NCI-H1436 (cell line): ENCODE measurements around the gene TIMM13.

Experiments
- DNase-seq: peaks from one replicate; lab custom pipeline; 2025; lab: John Stamatoyannopoulos, UW

TIMM13 gene

DNA sequence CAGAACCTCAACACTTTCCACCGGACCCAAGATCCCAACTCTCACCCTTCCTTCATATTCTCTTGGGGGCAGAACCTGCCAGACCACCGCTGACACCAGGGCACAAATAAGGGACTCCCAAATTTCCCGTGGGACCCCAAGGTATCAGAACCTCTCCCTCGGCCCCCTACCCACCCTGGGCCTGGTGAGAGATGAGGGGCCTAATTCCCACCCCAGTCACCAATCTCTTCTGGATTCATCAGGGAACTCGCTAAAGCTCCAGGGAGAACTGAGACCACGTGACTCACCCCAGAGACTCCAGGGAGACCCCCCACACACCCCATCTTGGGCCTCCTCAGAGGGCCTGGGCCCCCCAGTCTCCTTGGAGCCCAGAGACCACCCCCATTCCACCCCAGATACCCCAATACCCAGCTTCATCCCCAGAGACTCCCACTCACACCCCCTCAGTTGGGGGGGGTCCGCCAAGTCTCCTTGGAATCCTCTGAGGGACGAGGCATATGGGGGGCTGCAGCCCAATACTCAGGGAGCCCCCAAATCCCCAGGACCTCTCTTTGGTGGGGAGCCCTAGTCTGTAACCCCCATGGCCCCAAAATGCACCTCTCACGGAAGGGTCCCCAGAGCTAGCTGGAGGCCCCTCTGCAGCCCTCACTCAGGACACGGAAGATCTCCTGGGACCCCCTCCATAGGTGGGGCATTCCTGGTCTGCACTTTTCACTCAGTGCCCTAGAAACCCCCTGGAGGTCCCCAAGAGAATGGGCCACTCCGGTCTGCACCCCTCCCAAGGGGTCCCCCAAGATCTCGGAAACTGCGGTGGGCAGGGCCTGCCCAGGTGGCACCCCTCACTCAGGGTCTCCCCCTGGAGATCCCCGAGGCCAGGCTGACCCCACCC lies 27.8 kb upstream of the TIMM13 start:
- DNase-seq, result no peak

DNA sequence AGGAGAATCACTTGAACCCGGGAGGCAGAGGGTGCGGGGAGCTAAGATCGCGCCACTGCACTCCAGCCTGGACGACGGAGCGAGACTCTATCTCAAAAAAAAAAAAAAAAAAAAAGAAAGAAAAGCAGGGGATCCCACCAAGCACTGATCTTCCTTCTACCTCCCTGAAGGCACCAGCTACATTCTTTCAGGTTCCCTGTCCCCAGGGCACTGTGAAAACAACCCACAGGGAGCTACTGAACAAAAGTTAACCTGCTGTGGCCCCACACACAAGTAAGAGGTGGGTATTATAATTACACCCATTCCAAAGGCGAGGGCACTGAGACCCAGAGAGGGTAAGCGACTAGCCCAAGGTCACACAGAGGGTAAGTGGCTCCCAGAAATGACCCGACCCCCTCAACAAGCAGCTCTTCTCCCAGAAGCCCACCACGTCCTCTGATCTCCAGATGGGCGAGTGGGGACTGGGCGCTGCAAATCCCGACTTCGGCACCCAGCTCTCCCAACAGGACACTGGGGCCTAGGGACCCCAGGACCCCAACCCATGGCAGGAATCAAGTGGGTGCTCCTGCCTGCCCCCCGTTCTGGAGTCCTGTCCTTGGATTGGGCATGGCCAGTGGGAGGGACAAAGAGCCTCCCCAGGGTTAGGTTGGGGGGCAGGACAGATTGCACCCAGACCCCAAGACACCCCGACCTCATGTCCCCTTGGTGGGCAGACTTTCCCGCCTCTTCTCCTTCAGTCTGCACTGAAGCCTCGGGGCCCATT lies 27.0 kb upstream of the TIMM13 start:
- no peak for DNase-seq

DNA sequence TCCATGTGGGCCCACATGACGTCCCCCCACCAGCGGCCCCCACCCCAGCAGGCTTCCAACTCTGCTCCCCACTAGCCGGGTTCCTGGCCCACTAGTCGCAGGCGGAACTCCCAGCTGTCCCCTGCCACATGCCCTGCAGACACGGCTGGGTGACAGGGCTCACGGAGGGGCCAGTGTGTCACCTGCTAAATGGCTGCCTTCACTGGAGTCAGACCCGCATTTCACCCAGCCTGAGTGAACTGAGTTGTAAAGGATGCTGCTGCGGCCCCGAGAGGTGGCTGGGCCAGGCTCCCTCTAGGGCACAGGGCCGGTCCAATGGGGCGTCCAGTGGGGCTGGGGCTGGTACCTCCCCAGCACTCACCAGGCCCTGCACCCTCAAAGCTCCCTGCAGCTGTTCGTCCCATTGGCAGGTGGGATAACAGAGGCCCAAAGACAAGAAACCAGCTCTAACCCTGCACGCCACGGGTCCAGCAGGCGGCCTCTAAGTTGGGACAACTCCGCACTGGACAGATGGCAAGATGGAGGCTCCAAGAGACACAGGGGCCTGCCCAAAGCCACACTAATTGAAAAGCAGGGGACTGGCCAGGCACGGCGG lies 26.1 kb upstream of the TIMM13 start:
- DNase-seq, result no peak

DNA sequence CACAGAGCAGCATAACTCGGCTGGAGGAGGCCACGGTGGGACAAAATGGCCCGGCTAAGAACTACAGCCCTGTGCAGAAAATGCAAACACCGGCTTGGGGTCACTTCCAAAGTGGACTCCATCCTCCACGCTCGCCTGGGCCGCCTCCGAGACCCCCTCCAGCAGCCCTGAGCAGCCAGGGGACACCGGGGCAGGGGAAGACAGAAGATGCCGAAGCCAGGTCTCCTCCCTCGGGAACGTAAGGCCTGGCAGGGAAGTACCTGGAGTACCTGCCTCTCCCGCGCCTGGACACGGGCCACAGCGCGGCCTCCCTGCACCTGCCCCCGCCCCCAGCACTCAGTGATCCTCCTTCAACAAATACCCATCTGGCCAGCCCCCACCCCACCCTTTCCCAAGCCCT lies 24.4 kb upstream of the TIMM13 start:
- no peak for DNase-seq

DNA sequence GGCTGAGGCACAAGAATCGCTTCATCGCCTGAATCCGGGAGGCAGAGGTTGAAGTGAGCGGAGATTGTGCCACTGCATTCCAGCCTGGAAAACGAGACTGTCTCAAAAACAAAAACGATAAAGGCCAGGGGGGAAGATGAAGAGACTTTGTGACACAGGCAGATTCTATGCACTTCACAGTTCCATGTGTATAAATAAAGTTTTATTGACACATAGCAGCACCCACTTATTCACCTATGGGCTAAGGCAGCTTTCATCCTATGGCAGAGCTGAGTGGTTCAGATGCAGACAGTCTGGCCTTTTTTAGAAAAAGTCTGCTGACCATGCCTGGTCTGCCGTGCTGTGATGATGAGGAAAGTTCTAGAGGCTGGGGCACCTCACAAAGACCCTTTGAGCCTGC lies 23.8 kb upstream of the TIMM13 start:
- no peak for DNase-seq

DNA sequence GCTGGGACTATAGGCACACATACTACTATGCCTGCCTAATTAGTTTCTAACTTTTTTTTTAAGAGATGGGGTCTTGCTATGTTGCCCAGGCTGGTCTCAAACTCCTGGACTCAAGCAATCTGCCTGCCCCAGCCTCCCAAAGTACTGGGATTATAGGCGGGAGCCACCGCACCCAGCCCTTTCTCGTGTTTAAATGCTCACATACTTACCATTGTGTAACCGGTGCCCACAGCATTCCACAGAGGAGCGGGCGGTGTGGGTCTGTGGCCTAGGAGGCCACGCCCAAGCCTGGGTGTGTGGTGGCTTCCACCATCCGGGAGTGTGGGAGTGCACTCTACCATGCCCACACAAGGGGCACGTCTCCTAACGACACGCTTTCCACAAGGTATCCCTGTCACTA lies 21.6 kb upstream of the TIMM13 start:
- no peak for DNase-seq

DNA sequence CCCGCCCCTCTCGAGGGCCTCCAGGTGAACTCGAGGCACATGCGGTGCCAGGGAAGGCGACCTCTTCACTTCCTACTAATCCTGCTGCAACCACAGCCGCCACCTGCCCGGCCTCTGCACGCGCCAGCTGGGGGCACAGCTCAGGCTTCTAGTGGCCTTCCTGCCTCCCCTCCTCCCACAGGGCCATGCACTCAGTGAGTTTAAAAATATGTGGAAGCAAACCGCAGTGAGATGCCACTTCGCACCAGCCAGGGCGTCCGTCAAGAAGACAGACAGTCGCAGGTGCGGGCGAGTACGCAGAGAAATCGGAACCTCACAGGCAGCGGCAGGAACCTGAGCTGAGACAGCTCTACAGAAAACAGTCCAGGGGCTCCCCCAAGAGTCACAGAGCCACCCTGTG lies 19.0 kb upstream of the TIMM13 start:
- no peak for DNase-seq

DNA sequence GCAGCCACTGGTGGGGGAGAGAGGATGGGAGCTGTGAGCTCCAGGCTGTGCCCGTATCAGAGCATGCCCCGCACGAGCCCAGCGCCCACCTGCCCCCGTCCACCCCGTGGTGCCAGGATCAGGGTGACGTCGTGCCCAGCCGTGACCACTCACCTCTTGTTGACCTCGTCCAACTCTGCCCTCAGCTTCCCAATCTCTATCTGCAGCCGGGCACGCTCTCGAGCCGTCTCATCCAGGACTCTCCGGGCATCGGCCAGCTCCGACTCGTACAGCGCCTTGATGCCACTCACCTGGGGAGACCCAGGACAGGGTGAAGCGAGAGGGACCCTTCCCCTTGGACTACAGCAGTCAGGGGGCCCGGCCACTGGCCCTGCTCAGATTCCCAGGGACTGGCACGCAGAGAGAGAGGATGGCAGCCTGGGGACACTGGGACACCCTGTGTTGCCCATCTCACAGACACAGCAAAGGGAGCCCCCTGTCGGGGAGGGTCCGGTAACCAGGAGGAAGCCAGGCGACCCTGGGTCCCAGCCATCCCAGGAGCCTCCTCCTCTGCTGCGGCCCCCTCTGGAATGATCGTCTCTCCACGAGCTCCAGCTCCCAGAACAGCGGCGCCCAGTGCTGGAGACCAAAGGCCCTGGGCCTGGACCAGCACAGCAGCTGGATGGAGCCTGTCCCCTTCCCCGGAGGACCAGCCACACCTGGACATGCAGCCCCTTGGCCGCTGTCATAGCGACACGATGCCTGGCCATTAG lies 17.0 kb upstream of the TIMM13 start:
- DNase-seq, result no peak

DNA sequence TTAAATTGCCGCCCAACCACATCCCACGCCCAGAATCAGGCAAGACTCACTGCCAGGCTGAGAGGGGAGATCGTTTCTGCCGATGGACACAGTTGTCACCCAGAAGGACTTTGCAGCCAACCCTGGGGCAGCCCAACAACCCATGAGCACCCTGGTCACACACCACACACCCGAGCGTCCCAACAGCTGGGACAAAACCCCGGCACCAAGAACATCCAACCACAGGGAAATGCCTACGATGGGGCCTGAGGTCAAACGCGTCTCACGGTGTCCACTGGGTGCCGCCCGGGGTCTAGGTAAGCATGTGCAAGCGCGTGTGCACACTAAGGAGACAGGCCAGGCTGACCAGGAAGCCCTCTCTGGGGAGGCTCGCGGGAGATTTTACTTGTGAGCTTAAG lies 16.4 kb upstream of the TIMM13 start:
- no peak for DNase-seq

DNA sequence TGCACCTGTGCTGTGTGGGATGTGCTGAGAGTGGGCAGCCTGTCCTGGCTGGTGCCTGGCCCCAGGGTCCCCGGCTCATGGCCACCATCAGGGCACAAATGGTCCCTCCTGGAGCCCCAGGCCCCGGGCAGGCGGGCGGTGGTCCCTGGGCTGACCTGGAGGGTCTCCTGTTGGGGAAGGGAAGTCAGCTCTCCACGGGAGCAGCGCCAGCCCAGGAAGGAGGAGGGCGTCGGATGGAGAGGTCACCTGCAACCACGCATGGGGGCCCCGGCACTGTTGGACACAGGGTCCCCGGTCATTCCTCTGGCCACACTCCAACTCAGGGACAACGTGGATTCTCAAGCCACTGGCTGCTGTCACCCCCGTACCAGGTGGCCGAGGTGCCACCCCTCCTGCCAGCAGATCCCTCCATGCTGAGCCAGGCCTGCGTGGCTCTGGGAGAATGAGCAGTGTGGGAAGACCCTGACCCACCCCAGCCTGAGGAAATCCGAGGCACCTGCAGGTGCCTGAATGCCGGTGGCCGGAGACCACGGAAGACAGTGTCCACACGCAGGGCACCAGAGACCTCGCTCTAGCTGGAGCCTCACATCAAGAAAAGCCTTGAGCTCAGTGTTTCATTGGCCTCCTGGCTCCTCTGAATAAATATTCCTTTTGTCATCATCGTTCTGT lies 15.9 kb upstream of the TIMM13 start:
- DNase-seq, result no peak

DNA sequence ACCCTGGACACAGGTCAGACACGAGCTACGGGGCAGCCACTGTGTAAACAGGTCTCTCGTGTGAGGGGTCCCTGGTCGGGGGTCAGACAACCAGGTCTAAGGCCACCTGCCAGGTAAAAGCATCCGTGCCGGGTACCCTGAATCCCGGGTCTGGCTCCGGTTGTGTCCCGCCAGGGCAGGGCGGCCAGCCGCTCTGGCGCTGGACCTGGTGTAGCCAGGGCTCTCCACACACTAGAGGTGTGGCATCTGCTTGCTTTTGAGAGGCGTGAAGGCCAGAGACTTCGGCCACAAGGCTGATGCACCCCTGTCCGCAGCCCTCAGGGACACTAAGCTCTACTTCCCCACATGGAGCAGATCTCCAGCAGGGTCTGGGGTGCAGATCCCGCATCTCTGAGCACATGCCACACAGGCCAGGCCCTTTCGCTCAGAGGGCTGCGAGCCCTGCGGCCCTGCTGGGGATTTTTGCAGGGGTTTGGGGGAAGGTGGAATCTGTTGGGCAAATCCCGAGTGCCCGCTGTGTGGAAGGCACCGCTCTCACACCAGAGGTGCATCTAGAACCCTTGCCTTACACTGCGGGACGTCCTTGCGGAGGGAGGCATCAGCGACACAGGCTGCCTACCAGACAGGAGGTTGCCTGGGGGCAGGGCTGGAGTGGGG lies 13.8 kb upstream of the TIMM13 start:
- DNase-seq, result no peak

DNA sequence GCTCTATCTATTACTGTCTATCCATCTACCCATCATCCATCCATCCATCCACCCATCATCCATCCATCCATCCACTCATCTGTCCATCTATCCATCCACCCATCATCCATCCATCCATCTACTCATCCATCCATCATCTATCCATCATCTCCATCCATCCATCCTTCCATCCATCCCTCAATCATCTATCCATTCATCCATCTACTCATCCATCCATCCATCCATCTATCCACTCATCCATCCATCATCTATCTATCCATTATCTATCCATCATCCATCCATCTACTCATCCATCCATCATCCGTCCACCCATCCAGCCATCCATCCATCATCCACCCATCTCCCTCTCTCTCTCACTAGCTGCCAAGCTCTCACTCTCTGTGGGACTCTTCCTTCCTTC lies 13.1 kb upstream of the TIMM13 start:
- DNase-seq, result no peak

DNA sequence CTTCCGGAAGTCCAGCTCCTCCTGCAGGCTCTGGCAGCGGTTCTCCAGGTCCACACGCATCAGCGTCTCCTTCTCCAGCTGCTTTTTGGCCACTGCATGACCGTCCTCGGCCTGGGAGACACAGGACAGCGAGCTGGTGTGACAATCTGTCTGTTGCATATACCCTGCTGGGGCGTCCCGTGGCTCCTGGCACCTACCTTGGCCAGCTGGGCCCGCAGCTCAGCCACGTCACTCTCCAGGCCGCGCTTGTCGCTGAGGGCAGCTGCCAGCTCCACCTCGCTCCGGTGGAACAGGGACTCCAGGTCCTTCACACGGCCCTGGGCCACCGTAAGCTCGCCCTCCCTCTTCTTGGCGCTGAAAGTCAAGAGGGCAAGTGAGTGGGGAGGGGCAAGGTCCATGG lies 10.8 kb upstream of the TIMM13 start:
- no peak for DNase-seq

DNA sequence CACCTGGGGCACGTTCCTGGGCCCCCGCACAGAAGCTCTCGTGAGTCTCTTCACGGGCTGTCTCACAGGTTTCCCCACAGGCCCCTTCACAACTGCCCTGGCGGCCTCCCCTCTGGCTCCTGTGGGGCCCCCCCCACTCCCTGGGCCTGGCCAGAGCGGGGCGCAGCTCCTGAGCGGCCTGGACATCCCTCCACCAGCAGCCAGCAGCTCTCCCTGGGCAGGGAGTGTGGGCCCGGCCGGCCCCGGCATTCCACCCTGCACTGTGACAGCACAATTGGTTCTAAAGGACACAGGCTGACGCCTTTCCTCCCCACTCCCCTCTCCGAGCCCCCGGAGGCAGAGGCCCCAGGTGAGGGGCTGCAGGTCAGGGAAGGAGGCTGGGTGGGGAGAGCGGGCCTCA lies 9.5 kb upstream of the TIMM13 start:
- DNase-seq, result no peak

DNA sequence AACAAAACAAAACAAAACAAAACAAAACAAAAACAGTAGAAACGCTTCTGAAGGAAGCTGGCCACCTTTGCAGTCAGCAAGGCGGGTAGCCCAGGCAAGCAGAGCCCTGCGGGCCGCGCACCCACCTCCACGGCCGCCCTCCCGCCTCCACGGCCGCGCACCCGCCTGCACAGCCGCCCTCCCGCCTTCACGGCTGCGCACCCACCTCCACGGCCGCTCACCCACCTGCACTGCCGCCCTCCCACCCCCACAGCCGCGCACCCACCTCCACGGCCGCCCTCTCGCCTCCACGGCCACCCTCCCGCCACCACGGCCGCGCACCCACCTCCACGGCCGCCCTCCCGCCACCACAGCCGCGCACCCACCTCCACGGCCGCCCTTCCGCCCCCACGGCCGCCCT lies 9.0 kb upstream of the TIMM13 start:
- DNase-seq, result no peak

DNA sequence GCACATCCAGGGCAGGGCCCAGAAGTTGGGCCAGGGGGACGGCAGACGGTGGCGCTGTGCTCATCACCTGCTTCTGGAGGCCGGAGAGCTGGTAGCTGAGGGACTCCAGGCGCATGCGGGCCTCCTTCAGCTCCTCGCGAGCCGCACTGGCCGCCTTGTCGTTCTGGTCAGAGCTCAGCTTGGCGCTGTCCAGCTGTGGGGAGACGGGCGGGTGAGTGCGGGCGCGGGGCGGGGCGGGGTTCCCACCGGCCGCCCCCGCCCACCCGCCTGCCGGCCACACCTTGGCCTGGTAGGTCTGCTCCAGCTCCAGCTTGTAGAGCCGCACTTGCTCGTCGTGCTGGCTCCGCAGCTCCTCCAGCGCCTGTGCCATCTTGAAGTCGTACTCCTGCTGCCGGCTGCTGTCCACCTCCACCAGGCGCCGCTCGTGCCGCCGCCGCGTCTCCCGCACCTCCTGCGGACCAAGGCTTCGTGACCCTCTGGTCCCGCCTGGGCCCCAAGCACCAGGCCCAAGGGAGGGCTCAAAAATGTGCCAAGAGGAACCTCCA lies 7.4 kb upstream of the TIMM13 start:
- DNase-seq, result no peak

DNA sequence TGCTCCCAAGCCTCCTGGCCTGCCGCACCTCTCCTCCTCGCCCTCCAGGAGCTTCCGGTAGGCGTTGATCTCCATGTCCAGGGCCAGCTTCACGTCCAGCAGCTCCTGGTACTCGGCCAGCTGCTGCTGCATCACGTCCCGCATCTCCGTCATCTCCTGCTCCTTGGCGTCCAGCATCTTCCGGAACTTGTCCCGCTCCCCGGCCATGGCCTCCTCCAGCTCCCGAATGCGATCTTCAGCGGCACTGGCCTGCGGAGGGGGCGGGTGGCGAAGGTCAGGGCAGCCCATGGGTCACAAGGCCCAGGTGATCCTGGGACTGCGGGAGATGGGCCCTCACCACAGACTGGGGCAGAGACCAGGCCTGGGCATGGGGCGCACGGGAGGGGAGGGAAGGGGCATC lies 6.9 kb upstream of the TIMM13 start:
- DNase-seq, result no peak

DNA sequence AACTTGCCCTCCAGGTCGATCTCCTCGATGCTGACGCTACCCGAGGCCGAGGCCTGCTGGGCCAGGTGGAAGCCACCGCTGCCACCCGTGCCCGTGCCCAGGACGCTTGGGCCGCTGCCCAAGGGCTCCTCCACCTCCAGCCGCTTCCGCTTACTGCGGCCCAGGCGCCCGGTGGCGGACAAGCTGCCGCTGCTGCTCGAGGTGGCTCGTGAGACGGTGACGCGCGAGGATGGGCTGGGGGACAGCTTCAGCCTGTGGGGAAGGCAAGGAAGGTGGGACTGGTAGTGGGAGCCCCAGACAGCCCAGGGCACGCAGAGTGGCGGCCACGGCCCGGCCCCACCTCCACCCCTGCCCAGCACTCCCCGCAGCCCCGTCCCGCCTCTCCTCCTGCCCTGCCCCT lies 6.5 kb upstream of the TIMM13 start:
- no peak for DNase-seq

DNA sequence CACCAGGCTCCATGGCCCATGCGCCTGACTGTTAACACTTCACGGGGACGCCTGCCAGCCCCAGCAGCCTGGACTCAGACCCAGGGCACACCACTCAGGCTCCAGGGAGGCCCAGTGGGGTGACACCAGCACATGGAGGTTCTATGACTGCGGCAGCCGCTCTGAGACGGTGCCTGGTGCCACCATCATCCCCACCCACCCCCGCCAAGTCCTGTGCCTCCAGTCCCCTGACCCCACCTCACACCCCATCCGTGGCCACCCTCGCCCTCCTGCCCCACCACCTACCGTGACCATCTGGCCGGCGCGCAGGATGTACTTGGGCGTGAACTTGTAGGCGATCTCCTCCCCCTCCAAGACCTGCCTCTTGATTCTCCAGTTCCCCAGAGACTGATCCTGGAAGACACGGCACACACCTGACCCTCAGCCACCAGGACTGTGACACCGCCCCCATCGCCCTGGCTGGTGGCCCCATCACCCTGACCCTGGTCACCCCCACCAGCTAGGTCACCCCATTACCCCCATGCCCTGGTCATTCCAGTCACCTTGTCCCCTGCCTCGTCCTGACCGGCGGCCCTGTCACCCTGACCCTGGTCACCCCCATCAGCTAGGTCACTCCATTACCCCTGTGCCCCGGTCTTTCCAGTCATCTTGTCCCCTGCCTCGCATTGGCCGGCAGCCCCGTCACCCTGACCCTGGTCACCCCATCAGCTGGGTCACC lies 4.9 kb upstream of the TIMM13 start:
- DNase-seq, result no peak

DNA sequence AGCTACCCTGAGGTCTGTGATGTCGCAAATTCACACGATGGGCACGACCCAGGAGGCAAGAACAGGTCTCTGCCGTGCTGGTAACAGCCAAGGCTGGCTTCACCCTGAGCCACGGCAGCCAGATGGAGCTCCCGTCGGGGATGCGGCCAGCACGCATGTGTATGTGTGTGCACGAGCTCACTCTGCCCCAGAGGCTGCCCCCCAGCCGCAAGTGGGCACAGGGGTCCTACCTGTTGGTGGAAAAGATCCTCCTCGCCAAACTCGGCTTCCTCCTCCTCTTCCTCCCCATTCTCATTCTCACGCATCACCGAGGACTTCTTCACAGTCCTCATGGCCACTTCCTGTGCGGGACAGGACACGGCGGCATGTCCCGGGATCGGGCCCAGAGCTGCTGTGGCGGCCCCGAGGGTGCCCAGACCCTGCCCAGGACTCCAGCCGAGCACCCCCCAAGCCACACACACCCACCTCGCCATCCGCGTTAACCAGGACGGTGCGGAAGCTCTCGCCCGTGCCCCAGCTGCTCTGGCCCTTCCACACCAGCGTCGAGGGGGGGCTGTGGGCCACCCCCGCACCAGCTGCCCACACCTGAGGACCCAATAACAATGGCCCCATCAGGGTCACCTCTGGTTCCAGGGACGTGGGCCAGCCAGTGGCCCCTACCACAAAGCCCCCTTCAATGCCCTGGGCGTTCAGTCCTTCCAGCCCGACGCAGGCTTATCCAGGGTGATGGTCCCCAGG lies 4.1 kb upstream of the TIMM13 start:
- no peak for DNase-seq
